UCSD-AML1 (cell line): ENCODE results near the gene RBBP4.
"Not testable (repeated sequence)": the region's sequence is repeated elsewhere in the genome, so short reads cannot be mapped to it uniquely, and the experiment has no call there.

Experiments
- DNase-seq: peaks from one replicate; lab custom pipeline; 2025; ENCODE audit not compliant: unreplicated experiment; lab: John Stamatoyannopoulos, UW

Gene RBBP4

DNA sequence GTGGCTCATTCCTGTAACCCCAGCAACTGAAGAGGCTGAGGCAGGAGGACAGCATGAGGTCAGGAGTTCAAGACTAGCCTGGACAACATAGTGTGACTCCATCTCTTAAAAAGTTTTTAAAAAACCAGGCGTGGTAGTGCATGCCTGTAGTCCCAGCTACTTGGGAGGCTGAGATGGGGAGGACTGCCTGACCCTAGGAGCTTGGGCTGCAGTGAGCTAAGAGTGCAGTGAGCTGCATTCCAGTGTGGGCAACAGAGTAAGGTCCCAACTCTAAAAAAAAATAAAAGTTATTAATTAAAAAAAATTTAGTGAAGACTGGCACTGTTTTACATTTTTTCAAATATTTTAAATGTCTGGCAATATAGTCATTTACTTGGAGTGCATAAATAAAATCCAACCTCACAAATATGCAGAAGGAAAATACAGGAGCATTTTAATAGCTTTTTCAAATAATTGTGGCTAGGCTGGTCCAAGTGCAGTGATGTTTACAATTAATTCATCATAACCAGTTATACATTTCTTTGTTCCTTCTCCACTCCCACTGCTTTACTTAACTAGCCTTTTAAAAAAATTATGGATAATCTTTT lies 11.4 kb upstream of the RBBP4 start:
- DNase-seq: no peak

DNA sequence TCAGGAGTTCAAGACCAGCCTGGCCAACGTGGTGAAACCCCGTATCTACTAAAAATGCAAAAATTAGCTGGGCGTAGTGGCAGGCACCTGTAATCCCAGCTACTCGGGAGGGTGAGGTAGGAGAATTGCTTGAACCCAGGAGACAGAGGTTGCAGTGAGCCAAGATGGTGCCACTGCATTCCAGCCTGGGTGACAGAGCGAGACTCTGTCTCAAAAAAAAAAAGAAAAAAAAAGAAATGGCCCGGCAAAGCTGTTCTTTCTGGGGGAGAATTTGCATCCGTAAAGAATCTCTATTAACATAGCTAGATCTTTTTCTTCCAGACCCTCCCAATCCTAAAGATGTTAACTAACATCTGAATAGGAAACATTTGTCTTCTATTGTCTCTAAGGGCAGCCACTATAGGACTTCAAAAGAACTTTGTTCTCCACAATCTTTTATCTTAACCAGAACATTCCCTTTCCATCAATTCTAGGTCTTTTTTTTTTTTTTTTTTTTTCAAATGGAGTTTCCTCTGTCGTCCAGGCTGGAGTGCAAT lies 8.6 kb upstream of the RBBP4 start:
- not testable (repeated sequence) for DNase-seq

DNA sequence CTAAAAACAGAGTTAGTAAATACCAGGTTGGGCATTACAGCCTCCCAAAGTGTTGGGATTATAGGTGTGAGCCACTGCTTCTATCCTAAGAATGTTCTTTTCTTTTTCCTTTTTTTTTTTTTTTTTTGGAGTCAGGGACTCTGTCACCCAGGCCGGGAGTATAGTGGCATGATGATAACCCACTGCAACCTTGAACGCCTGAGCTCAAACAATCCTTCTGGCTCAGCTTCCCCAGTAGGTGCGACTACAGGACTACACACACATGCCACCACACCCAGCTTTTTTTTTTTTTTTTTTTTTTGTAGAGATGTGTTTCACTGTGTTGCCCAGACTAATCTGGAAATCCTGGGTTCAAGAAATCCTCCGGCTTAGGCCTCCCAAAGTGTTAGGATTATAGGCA lies 6.6 kb upstream of the RBBP4 start:
- DNase-seq: no peak

DNA sequence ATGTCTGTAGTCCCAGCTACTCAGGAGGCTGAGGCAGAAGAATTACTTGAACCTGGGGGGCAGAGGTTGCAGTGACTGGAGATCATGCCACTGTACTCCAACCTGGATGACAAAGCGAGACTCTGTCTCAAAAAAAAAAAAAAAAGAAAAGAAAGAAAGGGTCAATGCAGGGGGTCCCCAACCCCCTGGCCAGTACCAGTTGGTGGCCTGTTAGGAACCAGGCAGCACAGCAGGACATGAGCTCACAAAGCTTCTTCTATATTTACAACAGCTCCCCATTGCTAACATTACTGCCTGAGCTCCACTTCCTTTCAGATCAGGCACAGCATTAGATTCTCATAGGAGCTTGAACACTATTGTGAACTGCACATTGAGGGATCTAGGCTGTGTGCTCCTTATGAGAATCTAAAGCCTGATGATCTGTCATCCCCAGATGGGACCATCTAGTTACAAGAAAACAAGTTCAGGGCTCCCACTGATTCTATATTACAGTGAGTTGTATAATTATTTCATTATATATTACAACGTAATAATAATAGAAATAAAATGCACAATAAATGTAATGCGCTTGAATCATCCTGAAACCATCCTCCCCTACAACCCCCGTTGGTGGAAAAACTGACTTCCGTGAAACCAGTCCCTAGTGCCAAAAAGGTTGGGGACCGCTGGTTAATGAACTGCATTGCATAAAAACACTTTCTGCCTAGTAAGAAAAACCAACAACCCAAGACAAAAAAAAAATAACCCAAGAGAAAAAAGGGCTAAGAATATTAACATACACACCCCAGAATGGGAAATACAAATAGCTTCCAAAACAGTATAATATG lies 3.5 kb upstream of the RBBP4 start:
- DNase-seq: no peak

DNA sequence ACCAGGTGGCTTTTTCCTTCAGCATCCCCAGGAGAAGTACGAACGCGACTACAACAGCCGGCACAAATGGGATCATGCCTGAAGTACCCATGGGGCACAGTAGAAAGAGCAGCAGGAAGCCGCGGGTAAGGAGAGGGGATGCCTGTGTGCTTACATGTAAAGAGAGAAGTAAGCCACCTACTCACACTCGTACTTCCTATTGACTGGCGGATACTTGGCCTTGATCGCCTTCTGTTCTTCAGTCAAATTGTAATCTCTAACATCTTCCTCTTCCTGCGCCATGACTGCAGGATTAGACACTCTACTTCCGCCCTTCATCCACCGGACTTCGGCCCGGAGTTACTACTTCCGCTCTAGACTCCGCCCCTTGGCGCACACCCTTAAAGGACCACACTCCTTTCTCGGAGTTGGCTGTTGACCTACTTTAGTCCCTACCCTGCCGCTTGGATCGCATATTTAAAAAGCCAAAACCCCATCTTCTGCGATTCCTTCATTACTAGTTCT lies 708 bp upstream of the RBBP4 start, which contains the start of gene ZBTB8OS:
Gene ZBTB8OS (minus strand): TSS at position 303 of the 504 bp plus-strand sequence. CDS start 21 bp downstream, at position 282.
- peak; percentile 86 for DNase-seq

GRCh38 chr1:32651461-32652073 lies 559 bp downstream of the RBBP4 start:
- DNase-seq: no peak

GRCh38 chr1:32652244-32652962 lies 1.4 kb downstream of the RBBP4 start:
- DNase-seq: no peak

DNA sequence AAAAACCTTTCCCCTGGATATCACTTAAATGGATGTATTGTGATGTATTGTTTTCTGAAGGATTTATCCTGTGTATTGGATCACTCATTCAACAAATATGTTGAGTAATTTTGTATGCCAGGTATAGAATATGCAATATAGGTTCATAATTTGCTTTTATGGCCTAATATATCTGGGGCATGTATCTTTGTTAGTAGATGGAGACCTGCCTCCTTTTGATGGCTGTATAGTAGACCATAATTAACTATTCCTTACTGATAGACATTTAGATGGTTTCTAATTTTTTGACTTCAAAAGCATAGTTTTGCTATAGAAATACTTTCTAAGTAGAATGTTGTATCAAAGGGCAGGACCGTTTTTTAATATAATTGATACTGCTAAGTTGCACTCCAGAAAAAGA lies 8.6 kb downstream of the RBBP4 start:
- no peak for DNase-seq

GRCh38 chr1:32665915-32666314 lies 14.9 kb downstream of the RBBP4 start:
- DNase-seq: no peak

GRCh38 chr1:32666901-32667566 lies 16.0 kb downstream of the RBBP4 start:
- DNase-seq: no peak

DNA sequence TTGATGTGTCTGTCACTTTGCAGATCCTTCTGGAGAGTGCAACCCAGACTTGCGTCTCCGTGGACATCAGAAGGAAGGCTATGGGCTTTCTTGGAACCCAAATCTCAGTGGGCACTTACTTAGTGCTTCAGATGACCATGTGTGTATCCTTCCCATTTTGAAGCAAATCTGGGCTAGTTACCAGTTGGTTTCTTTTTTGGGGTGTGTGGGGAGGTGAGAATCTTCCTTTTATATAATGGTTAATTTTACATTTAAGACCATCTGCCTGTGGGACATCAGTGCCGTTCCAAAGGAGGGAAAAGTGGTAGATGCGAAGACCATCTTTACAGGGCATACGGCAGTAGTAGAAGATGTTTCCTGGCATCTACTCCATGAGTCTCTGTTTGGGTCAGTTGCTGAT lies 17.7 kb downstream of the RBBP4 start:
- DNase-seq: not testable (repeated sequence)

- no peak for DNase-seq
Measured at GRCh38 chr1:32676945-32677344, 25.9 kb downstream of the RBBP4 start.

- DNase-seq: not testable (repeated sequence)
Measured at GRCh38 chr1:32679993-32680392, 29.0 kb downstream of the RBBP4 start.

DNA sequence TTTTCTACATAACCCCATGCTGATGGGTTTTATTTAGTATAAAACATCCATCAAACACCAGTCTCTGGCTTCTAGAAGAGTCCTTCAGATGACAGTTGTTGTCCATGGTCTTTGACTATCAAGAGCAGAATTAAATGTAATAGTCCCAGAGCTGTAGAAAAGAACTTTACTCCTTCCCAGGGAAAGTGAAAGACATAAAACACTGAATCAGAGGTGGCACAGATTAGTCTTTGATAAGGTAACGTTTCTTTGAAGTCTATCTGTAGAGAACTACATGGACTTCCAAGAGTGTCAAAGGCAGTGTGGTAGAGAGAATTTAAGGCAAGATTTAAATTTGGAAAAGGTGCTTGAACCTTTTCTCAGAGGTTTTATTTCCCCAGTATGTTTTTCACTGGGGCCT lies 29.6 kb downstream of the RBBP4 start:
- DNase-seq: no peak

GRCh38 chr1:32681509-32681908 lies 30.5 kb downstream of the RBBP4 start:
- DNase-seq: no peak

DNA sequence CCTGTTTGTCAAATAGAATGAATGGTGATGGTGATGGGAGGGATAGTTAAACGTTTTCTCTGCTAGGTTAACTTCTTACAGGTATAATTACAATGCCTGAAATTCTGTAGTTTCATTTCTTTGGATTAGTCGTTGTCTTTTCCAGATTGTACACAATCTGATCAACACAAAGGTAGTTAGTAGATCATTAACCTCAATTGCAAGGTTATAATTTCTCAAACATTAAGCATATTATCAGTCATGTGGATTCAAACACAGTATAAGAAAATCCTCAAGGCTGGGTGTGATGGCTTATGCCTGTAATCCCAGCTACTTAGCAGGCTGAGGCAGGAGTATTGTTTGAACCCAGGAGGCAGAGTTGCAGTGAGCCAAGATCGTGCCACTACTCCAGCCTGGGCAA lies 31.0 kb downstream of the RBBP4 start:
- DNase-seq: no peak

DNA sequence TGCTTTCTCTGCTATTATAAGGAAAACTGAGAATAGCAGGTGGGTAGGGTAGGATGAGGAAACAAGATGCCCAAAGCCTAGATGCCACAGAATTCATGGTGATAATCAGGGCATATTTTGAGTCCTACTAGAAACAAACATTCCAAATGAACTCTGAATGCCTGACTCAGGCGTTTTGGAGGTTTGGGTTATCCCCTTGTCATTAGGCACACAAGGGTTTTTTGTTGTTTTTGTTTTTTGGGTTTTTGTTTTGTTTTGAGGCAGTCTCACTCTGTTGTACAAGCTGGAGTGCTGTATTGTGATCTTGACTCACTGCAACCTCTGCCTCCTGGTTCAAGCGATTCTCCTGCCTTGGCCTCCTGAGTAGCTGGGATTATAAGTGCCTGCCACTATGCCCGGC lies 32.4 kb downstream of the RBBP4 start:
- DNase-seq: no peak

GRCh38 chr1:32684167-32684811 lies 33.3 kb downstream of the RBBP4 start:
- DNase-seq: no peak

DNA sequence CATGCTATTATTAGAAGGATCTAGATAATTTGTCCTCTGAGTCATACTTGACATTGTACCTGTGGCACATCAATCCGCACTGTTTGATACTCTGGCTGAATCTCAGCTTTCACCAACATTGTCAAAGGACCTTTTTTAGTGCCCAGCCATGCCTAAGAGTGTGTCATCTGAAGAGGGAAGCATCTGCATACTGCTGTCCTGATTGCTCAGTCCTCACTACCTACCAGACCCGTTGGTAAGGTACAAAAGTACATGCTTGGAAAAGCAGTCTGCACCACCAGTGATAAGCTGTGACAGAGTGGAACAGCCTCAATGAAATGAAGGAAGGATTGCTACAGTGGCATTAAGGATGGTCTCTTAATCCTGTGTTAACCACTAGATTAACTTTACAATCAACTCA lies 34.5 kb downstream of the RBBP4 start:
- DNase-seq: no peak

GRCh38 chr1:32686387-32686786 lies 35.4 kb downstream of the RBBP4 start:
- DNase-seq: no peak
